ENCODE data around the gene CD46.

Gene CD46

DNA sequence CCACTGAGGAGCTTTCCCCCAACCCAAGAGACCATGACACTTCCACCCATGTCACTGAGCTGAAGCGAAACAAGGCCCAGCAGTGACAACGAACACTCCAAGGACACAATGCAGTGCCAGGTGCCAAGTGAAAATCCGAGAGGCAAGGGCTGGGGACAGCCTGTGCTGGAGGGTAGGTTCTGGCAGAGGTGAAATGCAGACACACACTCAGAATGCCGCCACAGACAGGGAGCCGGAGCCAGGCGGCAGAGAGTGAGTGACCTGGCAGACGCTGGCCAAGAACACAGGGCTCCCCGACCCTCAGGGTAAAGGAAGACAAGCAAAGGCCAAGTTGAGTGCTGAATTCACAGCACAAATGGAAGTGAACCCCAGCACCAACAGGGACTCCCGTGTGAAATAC lies 78.9 kb downstream of the CD46 start:
- no peak for DNase-seq

DNA sequence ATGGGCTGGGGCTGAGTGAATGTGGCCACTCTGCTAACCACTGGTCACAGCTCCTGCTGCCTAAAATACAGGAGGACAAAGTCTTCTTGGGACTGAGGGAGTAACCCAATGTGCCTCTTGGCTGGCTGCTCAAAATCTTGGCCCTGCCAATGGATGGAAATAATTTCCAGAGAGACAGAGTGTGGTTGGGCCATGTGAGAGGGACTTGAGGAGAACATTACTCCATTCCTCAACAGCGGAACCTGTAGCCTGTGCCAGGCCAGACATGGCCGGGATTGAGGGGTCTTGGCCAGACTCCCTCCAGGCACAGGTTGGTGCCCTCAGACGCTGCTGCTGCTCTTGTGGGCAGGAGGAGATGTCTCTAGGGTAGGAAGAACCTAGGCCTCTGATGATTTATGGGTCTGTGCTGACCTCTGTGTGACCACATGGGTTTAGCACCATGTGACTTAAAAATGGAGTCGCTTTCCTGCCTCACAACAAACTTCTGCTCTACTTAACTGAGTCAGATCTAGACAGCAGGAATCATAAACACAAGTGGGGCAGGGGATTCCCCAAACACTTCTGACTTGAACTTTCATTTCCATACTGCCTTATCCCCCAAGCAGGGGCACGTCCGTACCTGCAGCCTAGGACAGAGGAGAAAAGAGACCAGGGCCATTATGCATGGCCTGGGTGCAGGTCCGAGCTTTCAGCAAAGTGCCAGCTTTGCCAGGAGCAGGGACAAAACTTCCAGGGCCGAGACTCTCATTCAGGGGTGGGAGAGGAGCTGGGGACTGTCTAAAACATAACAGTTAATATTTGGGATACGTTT lies 79.9 kb downstream of the CD46 start:
- DNase-seq = no peak

DNA sequence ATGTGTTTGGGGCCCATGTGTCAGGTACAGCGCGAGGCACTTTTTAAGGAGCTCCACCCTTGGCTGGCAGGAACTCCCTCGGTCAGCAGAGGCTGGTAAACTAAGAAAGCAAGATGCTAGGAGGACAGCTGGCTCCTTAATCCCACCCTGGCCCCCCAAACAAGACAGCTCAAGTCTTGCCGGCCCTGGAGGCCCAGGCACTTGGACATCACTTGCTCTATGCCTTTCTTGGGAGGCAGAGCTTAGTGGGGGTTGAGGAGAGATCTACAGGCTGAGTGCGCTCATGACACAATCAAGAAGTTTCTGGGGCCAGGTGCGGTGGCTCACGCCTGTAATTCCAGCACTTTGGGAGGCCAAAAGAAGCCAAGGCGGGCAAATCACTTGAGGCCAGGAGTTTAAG lies 80.9 kb downstream of the CD46 start:
- DNase-seq = no peak

DNA sequence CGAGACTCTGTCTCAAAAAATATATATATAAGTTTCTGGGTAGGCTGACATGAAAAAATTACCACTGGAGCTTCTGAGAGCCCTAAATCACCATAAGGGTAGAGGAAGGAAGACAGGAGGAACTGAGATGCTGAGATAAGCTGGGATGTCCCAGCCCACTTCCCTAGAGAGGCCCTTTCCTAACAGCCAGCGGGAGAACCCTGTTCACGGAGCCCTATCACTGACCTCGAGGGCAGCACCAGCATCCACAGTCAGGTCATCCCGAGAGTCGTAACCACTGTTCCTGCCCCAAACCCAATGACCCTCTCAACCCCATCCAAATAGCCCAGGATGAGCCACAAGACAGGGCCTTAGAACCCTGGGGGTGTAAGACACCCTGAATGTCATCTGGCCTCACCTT lies 81.5 kb downstream of the CD46 start:
- DNase-seq = no peak

DNA sequence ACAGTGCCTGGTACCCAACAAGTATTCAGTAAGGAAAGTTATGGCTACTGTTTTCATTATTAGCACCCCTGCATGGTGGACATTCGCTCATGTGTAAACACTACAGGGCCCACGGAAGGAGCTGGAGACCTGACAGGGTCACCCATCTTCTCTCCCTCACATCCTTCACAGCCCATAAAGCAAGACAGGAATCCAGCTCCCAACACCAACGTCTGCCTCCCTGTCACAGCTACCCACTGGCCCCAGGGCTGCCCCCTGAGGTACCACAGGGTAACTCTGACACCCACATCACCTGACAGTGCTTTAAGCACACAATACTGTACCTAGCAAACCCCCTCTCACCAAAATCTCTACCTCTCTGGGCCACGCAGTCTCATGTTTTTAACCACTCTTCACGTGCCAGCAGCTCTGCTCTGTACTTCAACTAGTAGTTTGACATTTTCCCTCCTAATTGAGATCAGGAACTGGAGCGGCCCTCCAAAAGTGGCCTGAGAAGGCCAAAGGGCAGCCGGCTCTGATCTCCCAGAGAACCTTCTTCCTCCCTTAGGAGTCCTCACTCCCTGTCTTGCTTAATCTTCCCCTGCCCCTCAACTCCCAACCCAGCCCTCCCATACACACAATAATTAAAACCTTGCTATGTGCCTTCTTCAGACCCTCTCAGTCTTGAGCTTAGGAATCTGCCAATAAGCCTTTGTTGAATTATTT lies 82.3 kb downstream of the CD46 start:
- no peak for DNase-seq

DNA sequence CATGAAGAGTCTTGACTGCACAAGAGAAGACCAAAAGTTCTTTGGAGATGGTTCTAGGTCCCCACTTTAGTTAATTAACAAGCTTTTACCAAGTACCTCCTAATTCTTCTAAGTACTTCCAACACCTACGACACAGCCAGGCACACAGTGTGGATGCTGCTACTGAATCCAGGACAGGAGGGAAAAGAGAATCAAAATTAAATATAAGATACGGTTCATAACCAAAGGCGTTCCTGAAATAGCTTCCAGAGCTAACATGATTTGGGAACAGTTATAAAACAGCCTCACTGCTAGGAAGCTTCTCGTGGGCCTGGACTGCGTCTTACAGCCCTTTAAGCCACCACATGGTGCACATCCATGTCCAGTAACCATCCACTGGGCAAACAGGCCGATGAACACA lies 84.1 kb downstream of the CD46 start:
- no peak for DNase-seq

DNA sequence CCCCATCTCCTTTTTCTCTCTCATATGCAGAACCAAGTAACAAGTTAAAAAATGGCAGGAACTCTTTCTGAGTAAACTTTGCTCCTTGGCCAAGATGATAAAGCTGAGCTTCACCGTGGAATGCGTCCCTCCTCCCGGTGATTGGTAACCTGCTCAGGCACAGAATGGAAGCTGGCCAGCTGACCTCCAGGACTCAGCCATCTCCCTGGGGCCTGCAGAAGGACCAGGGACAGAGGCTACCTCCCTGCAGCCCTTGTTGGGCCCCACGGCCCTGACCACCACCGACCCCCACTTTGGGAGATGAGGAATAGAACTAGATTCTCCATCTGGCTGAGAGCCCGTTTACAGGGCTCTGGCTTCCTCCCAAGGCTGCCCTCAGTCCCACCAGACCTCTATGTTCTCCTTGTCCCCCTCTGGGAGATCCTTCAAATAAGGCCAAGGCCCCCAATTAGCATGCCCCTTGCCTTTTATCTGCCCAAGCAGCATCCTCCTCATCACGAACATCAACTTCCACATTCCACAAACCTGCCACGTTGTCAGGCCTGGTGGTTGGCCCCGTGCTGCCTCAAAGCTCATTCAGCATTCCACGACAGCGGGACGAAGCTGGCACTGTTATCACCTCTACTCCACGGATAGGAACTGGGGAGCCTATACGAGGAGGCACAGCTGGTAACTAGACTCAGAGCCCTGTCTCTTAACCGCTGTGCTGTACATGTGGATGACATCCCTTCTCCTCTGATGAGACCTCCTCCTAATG lies 84.9 kb downstream of the CD46 start:
- no peak for DNase-seq

DNA sequence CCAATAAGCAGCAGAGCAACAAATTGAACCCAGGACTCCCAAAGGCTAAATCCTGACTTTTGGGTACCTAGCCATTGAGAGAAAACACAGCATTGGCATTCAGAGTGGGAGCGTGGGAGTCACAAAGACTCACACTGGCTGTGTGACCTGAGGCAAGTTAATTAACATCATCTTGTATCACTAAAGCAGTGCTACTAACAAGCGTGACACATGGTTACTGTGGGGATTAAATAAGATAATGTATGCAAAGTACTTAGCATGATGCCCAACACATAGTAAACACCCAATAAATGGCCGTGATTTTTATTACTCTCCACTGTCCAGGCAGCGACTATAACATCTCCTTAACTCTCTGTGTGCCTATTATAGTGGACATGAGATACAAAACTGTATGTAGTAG lies 85.8 kb downstream of the CD46 start:
- DNase-seq = no peak

DNA sequence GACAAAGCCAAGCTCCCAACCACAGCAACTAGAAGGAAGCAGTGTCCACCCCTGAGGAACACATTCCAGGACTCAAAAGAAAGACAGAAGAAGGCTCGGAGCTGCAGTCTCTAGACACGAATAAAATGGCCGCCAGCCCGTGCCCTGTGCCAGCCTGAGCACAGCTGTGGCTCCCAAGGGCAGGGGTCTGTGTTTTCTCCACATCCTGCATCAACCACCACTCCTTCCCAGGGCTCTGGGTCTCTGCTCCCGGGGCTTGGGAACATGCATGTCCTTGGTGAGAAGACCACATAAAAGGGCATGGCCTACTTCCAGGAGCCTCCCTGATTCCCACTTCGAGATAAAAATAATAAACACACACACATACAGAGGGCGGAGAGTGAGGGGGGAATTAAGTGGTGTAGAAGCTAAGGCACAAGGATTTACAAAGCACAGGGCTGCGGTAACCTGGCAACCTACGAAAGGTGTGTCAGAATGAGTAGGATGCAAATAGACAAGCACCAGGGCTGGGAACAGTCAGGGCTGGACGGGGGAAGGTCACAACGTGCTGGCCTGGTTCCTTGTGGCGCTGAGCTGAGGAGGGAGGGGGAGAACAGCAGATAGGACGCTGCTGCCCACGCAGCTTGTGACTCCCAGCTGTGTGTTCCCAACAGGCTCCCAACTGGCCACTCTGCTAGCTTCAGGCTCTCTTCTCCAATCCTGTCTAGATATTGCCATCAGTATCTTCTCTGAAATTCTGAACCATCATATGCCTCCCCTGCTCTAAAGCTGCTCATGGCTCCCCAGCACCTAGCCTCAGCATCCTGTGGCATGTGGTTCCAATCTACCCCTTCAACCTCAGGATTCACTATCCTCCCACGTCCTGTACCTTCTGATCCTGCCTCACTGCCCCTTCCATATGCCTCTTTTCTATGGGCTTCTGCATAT lies 86.6 kb downstream of the CD46 start:
- no peak for DNase-seq

DNA sequence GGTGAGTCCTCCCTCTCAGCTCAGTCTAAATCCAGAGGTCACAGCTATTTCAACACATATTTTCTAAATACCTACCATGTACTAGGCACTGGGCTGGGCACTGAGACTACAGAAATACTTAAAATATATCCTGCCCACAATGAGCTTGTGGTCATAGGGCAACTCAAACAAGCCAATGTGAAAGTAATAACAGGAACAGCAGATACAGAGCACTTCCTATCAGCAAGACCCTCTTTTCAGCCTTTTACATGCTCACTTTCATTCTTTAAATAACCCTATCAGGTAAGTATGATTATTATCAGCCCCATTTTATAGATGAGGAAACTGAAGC lies 87.2 kb downstream of the CD46 start:
- no peak for DNase-seq

DNA sequence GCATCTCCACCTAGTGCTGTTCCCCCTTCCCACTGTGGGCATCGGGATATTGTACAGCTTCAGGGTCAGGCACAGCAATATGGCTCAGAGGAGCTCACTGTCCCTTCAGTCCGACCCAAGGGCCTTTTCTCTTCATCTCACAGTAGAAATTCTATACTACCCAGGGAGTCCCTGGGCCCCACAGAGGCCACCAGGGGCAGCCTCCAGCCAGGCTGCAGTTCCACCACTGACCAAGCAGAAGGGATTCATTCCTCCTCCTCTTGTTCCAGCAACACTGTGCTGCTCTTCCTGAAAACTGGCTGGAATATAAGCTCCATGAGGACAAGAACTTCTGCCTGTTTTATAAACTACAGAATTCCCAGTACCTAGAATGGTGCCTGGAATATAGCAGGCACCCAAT lies 88.5 kb downstream of the CD46 start:
- no peak for DNase-seq

DNA sequence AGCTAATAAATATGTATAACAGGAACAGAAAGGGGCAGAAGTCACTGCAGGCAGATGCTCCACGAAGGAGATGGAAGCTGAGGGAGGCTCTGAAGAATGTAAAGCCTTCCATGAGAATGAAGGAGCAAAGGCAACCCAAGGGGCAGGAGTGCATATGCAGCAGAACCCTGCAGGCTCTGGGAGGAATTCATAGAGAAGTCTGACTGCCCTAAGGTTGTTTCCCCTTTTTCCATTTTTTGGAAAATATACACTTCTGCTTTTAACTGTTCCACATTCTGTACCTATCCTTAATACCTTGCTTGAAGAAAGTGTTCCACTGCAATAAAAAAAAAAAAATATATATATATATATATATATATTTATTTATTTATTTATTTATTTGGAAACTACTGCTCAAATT lies 89.4 kb downstream of the CD46 start:
- no peak for DNase-seq

DNA sequence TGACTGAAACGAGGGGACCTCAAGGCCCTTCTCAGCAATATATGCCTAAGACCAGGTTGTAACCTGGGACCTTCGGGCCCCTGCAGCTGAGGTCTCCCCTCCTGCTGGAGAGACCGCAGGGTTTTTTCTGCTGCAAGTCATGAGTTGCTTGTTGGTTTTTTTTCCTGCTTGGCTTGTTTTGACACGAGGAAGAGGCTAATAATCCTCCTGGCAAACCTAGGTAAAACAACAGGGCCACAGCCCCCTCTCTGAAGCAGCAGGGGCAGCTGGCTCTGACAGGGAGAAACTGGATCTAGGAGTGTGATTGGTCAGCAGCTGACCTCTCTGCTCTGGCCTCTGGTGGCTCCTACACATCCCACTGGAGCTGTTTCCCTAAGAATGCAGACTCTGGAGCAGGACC lies 90.0 kb downstream of the CD46 start:
- DNase-seq = no peak

DNA sequence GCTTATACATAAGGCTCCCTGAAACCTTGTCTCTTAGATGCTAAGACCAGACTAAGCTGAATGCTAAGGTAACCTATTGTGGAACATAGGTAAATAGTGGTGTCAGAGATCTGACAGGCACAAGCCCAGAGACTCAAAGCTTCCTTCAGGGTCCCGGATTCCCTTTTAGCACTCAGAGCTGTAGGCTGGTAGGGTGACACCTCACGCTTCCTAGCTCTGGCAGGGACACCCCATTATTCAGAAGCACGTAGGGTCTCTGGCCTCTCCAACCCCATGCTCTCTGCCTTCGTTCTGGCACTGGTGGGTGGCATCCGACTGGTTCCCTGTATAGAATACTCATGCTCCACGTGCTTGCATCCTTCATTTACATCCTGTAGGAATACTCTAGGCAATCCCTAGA lies 90.7 kb downstream of the CD46 start:
- no peak for DNase-seq

DNA sequence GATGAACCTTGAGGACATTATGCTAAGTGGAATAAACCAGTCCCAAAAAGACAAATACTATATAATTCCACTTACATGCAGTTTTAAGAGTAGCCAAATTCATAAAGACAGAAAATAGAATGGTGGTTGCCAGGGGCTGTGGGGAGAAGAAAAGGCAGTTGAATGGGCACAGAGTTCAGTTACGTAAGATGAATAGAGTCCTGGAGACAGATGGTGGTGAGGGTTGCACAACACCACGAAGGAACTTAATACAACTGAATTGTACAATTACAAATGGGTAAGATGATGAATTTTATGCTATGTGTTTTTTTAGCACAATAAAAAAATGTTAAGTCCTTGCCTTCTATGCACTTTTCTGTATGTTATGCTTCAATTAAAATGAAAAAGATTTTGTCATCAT lies 92.5 kb downstream of the CD46 start:
- DNase-seq = no peak

Measured in fibroblast of skin of abdomen (primary cell).